ENCODE data around the gene TMEM134. TPM values are rescaled to one million over a fixed set of nuclear protein-coding genes. Genes with fewer than 3 reads are reported as not detected.

TMEM134 gene
- total RNA-seq, 1 experiment from 2014 or later: 73.5 TPM

DNA sequence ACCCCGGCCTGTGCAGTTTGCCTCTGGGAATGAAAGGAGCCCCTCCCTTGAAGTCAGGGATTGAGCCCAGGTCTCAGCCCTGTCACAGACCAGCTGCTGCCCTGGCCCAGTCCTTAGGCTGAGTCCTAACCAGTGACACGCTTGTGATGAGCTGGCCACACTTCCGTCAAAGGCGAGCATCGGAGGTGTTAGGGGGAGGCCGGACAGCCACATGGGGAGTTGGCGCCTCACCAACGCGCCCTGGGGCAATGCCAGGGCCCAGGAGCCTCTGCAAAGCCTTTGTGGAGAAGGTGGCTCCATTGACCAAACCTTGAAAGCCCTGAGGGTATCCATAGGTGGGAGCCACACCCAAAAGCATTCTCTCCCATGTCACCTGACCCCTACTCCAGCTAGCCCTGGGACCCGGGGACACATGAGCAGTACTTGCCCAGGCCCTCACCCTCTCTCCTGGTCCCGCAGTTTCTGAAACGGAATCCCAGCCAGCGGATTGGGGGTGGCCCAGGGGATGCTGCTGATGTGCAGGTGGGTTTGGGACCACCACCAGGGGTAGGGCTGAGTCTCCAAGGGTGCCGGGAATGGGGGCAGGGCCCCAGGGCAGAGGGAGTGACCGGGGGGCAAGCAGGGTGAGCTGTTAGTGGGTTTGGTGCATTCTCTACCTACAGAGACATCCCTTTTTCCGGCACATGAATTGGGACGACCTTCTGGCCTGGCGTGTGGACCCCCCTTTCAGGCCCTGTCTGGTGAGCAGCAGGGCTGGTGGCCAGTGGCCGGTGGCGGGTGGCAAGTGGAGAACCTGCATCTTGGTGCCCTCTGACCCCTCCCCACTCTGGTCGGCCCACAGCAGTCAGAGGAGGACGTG is 35.3 kb downstream of the TMEM134 start:
- no peak overlapping the region for H3K4me3 ChIP-seq (ENCODE audit: low read length)
- TF ChIP-seq EZH2phosphoT487 (IDR thresholded peaks at IDR 0.05; ENCODE audit: borderline replicate concordance, low read length): no peak
- TF ChIP-seq EZH2 (IDR thresholded peaks at IDR 0.05; ENCODE audit: low read length, unreplicated experiment): no peak
- no peak for TF ChIP-seq CTCF (conservative IDR thresholded peaks at IDR 0.05; ENCODE audit: low read depth, low read length)
- no peaks in the 10 kb centered on the region for H3K27me3 ChIP-seq (ENCODE audit: low read length)
- H3K36me3 ChIP-seq (ENCODE audit: low read depth, low read length): peaks cover 49% of the 10 kb centered on the region
- H2AFZ ChIP-seq (ENCODE audit: low read length): no peak overlapping the region
- no peak overlapping the region for H3K27ac ChIP-seq (ENCODE audit: low read length)
- H3K4me2 ChIP-seq (ENCODE audit: low read length): no peak overlapping the region
- peaks cover 28% of the 10 kb centered on the region for H3K79me2 ChIP-seq (ENCODE audit: low read length)
- no TSS peak for BruUV-seq (replicated peaks)
- no peak overlapping the region for H3K9ac ChIP-seq (ENCODE audit: low read length)
- H3K9me3 ChIP-seq (ENCODE audit: low read length): no peaks in the 10 kb centered on the region
- DNase-seq (no peak), ATAC-seq (no peak)
- no peaks in the 10 kb centered on the region for H3K9me2 ChIP-seq (replicated peaks; ENCODE audit: low read length)
- peaks cover 10% of the 10 kb centered on the region for H3K4me1 ChIP-seq (ENCODE audit: insufficient read depth, low read length)
- CTCF ChIA-PET: no interaction called here
- POLR2A ChIA-PET (ENCODE audit: unreplicated experiment): no interaction called here
- no peaks in the 10 kb centered on the region for H4K20me1 ChIP-seq (ENCODE audit: low read length)
- intact Hi-C loops (cut with micrococcal nuclease): no loop called here
- H3F3A ChIP-seq (ENCODE audit: low read length, unreplicated experiment): peaks cover 4% of the 10 kb centered on the region

- ATAC-seq (no peak), DNase-seq (no peak)
- no peak overlapping the region for H3K4me2 ChIP-seq (ENCODE audit: low read length)
- POLR2A ChIA-PET (ENCODE audit: unreplicated experiment): no interaction called here
- intact Hi-C loops (cut with micrococcal nuclease): no loop called here
- no peak overlapping the region for H2AFZ ChIP-seq (ENCODE audit: low read length)
- peaks cover 10% of the 10 kb centered on the region for H3K4me1 ChIP-seq (ENCODE audit: insufficient read depth, low read length)
- CTCF ChIA-PET: no interaction called here
- peaks cover 34% of the 10 kb centered on the region for H3K79me2 ChIP-seq (ENCODE audit: low read length)
- BruUV-seq (replicated peaks): no TSS peak
- no peaks in the 10 kb centered on the region for H3K27me3 ChIP-seq (ENCODE audit: low read length)
- H4K20me1 ChIP-seq (ENCODE audit: low read length): no peaks in the 10 kb centered on the region
- no peak overlapping the region for H3K9ac ChIP-seq (ENCODE audit: low read length)
- H3K4me3 ChIP-seq (ENCODE audit: low read length): no peak overlapping the region
- peaks cover 4% of the 10 kb centered on the region for H3F3A ChIP-seq (ENCODE audit: low read length, unreplicated experiment)
- H3K9me2 ChIP-seq (replicated peaks; ENCODE audit: low read length): no peaks in the 10 kb centered on the region
- peaks cover 46% of the 10 kb centered on the region for H3K36me3 ChIP-seq (ENCODE audit: low read depth, low read length)
- H3K27ac ChIP-seq (ENCODE audit: low read length): no peak overlapping the region
- no peaks in the 10 kb centered on the region for H3K9me3 ChIP-seq (ENCODE audit: low read length)
- no peak for TF ChIP-seq EZH2phosphoT487 (IDR thresholded peaks at IDR 0.05; ENCODE audit: borderline replicate concordance, low read length)
- TF ChIP-seq EZH2 (IDR thresholded peaks at IDR 0.05; ENCODE audit: low read length, unreplicated experiment): no peak
- TF ChIP-seq CTCF (conservative IDR thresholded peaks at IDR 0.05; ENCODE audit: low read depth, low read length): no peak
These were observed 36.2 kb downstream of the TMEM134 start for GRCh38 chr11:67432655-67433349.
